Gastrocnemius medialis (tissue), 4 donors: ENCODE measurements around the gene SLC25A18. TPM values are rescaled to one million over a fixed set of nuclear protein-coding genes. Genes with fewer than 3 reads are reported as not detected.
A peak's percentile ranks its signal among the peaks of the same experiment; 100 is the strongest.

Experiments
- ATAC-seq, 2 donors: fragments of 150-250 bp; one replicate each; pipeline ENCODE4 v1.9.1; 2016
- DNase-seq, 2 donors: peaks; one replicate each; pipeline ENCODE4 v3.0.0-alpha.2; 2019
- H3K27ac ChIP-seq, 4 donors: fragments of 200-600 bp; sonication (generic); 1 replicate in 1 of 4; 2 replicates in 3 of 4; pipeline ENCODE4 v1.5.1; 2016 to 2018; ENCODE audit warnings: mild to moderate bottlenecking in 2 of 4, moderate library complexity in 1 of 4
- H3K27me3 ChIP-seq, 3 donors: fragments of 200-600 bp; sonication (generic) in 2 of 3; 1 replicate in 1 of 3; 2 replicates in 2 of 3; pipeline versions ENCODE4 v1.5.1 to v1.6.0; 2016 to 2019; ENCODE audit warnings: mild to moderate bottlenecking in 1 of 3, moderate library complexity in 1 of 3
- H3K36me3 ChIP-seq, 2 donors: fragments of 200-600 bp; sonication (generic) in 1 of 2; one replicate each; pipeline ENCODE4 v1.5.1; 2017 to 2018
- H3K4me1 ChIP-seq, 2 donors: fragments of 200-600 bp; sonication (generic) in 1 of 2; one replicate each; pipeline ENCODE4 v1.5.1; 2016 to 2017; ENCODE audit warnings: mild to moderate bottlenecking in 2 of 2
- H3K4me3 ChIP-seq, 4 donors: fragments of 200-600 bp; sonication (generic) in 3 of 4; 1 replicate in 1 of 4; 2 replicates in 3 of 4; pipeline ENCODE4 v1.5.1; 2016 to 2019; ENCODE audit warnings: mild to moderate bottlenecking in 2 of 4
- H3K9me3 ChIP-seq, 3 donors: fragments of 200-600 bp; sonication (generic) in 2 of 3; 1 replicate in 1 of 3; 2 replicates in 2 of 3; pipeline ENCODE4 v1.5.1; 2016 to 2019
- CTCF ChIP-seq, 5 experiments: fragments of 450-650 bp in 3 of 5; fragments of 200-600 bp in 2 of 5; sonication (generic) in 2 of 5; IDR thresholded peaks in 4 of 5; conservative IDR thresholded peaks in 1 of 5; 1 replicate in 4 of 5; 2 replicates in 1 of 5; pipeline ENCODE4 v1.5.1; 2016 to 2019; ENCODE audit warnings: antibody characterized with exemption in 5 of 5, mild to moderate bottlenecking in 3 of 5, moderate library complexity in 3 of 5
- POLR2A ChIP-seq, 2 donors: fragments of 450-650 bp; IDR thresholded peaks; one replicate each; pipeline ENCODE4 v1.6.1; 2017; ENCODE audit warnings: antibody characterized with exemption in 2 of 2, mild to moderate bottlenecking in 2 of 2, moderate library complexity in 2 of 2
- in situ Hi-C, 4 donors: fragments of 200-750 bp; cut with MboI; loops; one replicate each; pipeline versions ENCODE4 v1.15.0 to v1.8.0; 2017; ENCODE audit warnings: low sequenced_read_pairs in 4 of 4
- intact Hi-C: fragments of 100-400 bp; cut with DNase I; formaldehyde crosslinking; loops from one replicate; pipeline ENCODE4 v1.15.1; 2023; ENCODE audit warnings: low total_unique reads
- total RNA-seq, 4 donors: library from RNA; depleted of rRNA; stranded (reverse); fragments of >200 nt; gene quantifications; one replicate each; pipeline versions ENCODE4 v1.1.0 to v1.2.3, GENCODE V29; 2016

The SLC25A18 gene
- total RNA-seq, 4 donors from 2014 or later, result 9.3 to 22.2 (median 13.3) TPM

- ATAC-seq, result no peak
Observed at GRCh38 chr22:17612057-17612456, 48.8 kb downstream of the SLC25A18 start.

GRCh38 chr22:17613280-17613679 lies 50.0 kb downstream of the SLC25A18 start:
- ATAC-seq (no peak), DNase-seq (no peak)
- no peak for TF ChIP-seq CTCF (IDR thresholded peaks at IDR 0.05 in 4 of 5, conservative IDR thresholded peaks at IDR 0.05 in 1 of 5)
- no peak for TF ChIP-seq POLR2A (IDR thresholded peaks at IDR 0.05)
- H3K27ac ChIP-seq, result no peak overlapping the region
- H3K4me1 ChIP-seq, result no peaks in the 10 kb centered on the region
- no peak overlapping the region for H3K4me3 ChIP-seq
- H3K27me3 ChIP-seq, result no peaks in the 10 kb centered on the region
- in situ Hi-C loops, result no loop called here
- H3K9me3 ChIP-seq, result no peaks in the 10 kb centered on the region
- intact Hi-C loops, result no loop called here
- peaks cover 0 to 65% of the 10 kb centered on the region in 2 donors for H3K36me3 ChIP-seq

More at GRCh38 chr22:17612057-17612456, 48.8 kb downstream of the SLC25A18 start:
- H3K27me3 ChIP-seq, result no peaks in the 10 kb centered on the region
- no peak overlapping the region for H3K27ac ChIP-seq
- TF ChIP-seq CTCF (IDR thresholded peaks at IDR 0.05 in 4 of 5, conservative IDR thresholded peaks at IDR 0.05 in 1 of 5), result no peak
- in situ Hi-C loops (no loop called here), intact Hi-C loops (no loop called here)
- H3K36me3 ChIP-seq, result peaks cover 0 to 53% of the 10 kb centered on the region in 2 donors
- H3K9me3 ChIP-seq, result no peaks in the 10 kb centered on the region
- DNase-seq, result no peak
- H3K4me1 ChIP-seq, result no peaks in the 10 kb centered on the region
- H3K4me3 ChIP-seq, result no peak overlapping the region

GRCh38 chr22:17627961-17628405 lies 64.7 kb downstream of the SLC25A18 start:
- ATAC-seq (peak in 1 of 2 donors; percentile 1), DNase-seq (peak in 1 of 2 donors; percentile 43)
- in situ Hi-C loops, result loop anchor here in 1 of 4 donors (25.0 kb wide), 1 partner anchor 466 kb away; the partner anchor contains the start of gene HDHD5
- Histone ChIP-seq H3K4me3 (peak overlapping the region; percentile 90 to 100 (median 94)), H3K4me1 (peaks cover 17 to 22% of the 10 kb centered on the region in 2 donors), H3K36me3 (peaks cover 0 to 7% of the 10 kb centered on the region in 2 donors), H3K27ac (peak overlapping the region; percentile 94 to 99 (median 98)), H3K9me3 (no peaks in the 10 kb centered on the region), H3K27me3 (no peaks in the 10 kb centered on the region)
- no peak for TF ChIP-seq POLR2A (IDR thresholded peaks at IDR 0.05)
- intact Hi-C loops, result loop anchor here (5.0 kb wide), 2 partner anchors 56 to 159 kb away; no protein-coding TSS in a partner anchor

- peaks cover 0 to 1% of the 10 kb centered on the region in 2 donors for H3K36me3 ChIP-seq
- TF ChIP-seq POLR2A (IDR thresholded peaks at IDR 0.05) (peak; percentile 90 to 93), CTCF (IDR thresholded peaks at IDR 0.05 in 4 of 5, conservative IDR thresholded peaks at IDR 0.05 in 1 of 5) (no peak)
- peak; percentile 97 to 98 for DNase-seq
- peak within 1 kb of the TSS; percentile 94 to 99 (median 98) for H3K27ac ChIP-seq
- H3K9me3 ChIP-seq, result no peaks in the 10 kb centered on the region
- in situ Hi-C loops, result loop anchor here in 1 of 4 donors (25.0 kb wide), 1 partner anchor 466 kb away; the partner anchor contains the start of gene HDHD5
- peaks cover 17 to 27% of the 10 kb centered on the region in 2 donors for H3K4me1 ChIP-seq
- peak within 1 kb of the TSS; percentile 90 to 100 (median 94) for H3K4me3 ChIP-seq
- peak; percentile 96 to 98 for ATAC-seq
- H3K27me3 ChIP-seq, result no peaks in the 10 kb centered on the region
- intact Hi-C loops, result loop anchor here (5.0 kb wide), 2 partner anchors 56 to 159 kb away; no protein-coding TSS in a partner anchor
Observed at GRCh38 chr22:17628406-17629172, 65.3 kb downstream of the SLC25A18 start, which contains the start of gene ATP6V1E1. Gene ATP6V1E1, minus strand, starts transcription at chr22:17628749. Its CDS starts 114 bp downstream, at chr22:17628635.

- Histone ChIP-seq H3K4me1 (peaks cover 17 to 31% of the 10 kb centered on the region in 2 donors), H3K9me3 (no peaks in the 10 kb centered on the region), H3K27me3 (no peaks in the 10 kb centered on the region), H3K4me3 (peak overlapping the region; percentile 90 to 100 (median 94)), H3K36me3 (no peaks in the 10 kb centered on the region), H3K27ac (peak overlapping the region; percentile 94 to 99 (median 98))
- intact Hi-C loops, result loop anchor here (5.0 kb wide), 2 partner anchors 57 to 158 kb away; no protein-coding TSS in a partner anchor
- no peak for TF ChIP-seq CTCF (IDR thresholded peaks at IDR 0.05 in 4 of 5, conservative IDR thresholded peaks at IDR 0.05 in 1 of 5)
- no peak for DNase-seq
- ATAC-seq, result peak in 1 of 2 donors; percentile 1
- in situ Hi-C loops, result loop anchor here in 1 of 4 donors (25.0 kb wide), 1 partner anchor 467 kb away; the partner anchor contains the start of gene HDHD5
Observed at GRCh38 chr22:17629173-17629489, 65.8 kb downstream of the SLC25A18 start.
